Epidermal melanocyte (primary cell): ENCODE data around the gene CDC42EP4.
"Not testable (repeated sequence)": the region's sequence is repeated elsewhere in the genome, so short reads cannot be mapped to it uniquely, and the experiment has no call there.

Experiments
- DNase-seq: peaks from one replicate; pipeline ENCODE4 v3.0.0; 2011; ENCODE audit warnings: low spot score; ENCODE audit not compliant: insufficient read length

CDC42EP4 gene

DNA sequence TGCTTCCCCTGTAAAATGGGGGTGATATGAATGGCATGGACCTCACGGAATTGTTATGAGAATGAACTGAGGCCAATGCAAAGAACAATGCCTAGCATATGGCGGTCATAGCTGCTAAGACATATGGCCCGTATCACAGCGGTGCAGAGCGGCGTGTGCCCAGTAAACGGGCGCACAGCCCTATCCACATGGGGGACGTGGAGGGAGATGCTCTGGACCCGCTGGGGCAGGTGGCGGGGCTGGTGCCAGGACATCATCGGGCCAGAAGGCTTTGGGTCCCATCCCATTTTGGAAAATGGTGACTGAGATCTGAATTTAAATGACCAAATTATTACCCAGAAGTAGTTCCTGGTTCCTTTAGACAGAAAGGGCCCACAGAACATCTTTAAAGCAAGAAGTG, 31.6 kb downstream of the CDC42EP4 start:
- DNase-seq = no peak

- no peak for DNase-seq
Measured at GRCh38 chr17:73279704-73280103, 32.1 kb downstream of the CDC42EP4 start.

GRCh38 chr17:73278465-73279453, 33.0 kb downstream of the CDC42EP4 start:
- no peak for DNase-seq

GRCh38 chr17:73278049-73278464, 33.7 kb downstream of the CDC42EP4 start:
- no peak for DNase-seq

DNA sequence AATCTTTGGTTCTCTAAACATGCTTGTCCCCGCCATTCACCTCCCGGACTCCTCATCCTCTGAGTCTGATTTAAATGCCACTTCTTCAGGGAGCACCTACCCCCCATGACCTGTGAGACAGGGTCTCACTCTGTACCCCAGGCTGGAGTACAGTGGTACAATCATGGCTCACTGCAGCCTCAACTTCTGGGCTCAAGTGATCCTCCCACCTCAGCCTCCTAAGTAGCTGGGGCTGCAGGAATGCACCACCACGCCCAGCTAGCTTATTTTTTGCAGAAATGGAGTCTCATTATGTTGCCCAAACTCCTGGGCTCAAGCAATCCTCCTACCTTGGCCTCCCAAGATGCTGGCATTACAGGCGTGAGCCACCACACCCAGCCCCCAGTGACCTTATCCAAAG, 37.3 kb downstream of the CDC42EP4 start:
- DNase-seq = no peak

DNA sequence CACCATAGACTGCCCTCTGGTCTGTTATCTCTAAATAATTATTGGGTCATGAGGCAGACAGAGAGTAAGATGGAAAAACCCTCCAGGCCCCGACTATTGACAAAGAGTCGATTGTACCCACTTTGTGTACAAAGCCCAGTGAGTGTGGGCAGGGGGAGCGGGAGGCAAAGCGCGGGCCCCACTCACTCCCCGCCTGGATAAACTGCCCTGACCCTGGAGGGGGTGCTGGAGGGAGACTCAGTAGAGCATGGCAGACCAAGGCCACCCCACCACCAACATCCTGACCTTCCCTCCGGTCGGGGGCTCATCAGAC, 38.9 kb downstream of the CDC42EP4 start:
- peak; percentile 90 for DNase-seq

DNA sequence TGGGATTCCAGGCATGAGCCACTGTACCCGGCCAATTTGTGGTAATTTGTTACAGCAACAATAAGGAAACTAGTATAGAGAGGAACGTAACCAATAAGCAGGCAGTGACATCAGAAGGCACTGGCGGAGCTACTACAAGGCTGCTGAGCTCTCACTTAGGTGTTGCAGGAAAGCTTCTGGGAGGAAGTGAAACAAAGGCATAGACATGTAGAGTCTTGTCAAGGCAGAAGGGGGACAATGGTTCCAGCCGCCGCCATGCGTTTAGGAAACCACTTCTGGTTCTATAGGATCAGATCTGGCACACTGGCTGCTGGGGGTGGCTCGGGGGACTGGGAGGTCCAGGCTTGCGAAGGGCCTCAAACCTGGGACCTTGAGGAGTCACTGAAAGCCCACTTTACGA, 40.7 kb downstream of the CDC42EP4 start:
- no peak for DNase-seq

- DNase-seq = no peak
Measured at GRCh38 chr17:73269791-73270190, 42.0 kb downstream of the CDC42EP4 start.

- DNase-seq = no peak
Measured at GRCh38 chr17:73269329-73269615, 42.5 kb downstream of the CDC42EP4 start.

DNA sequence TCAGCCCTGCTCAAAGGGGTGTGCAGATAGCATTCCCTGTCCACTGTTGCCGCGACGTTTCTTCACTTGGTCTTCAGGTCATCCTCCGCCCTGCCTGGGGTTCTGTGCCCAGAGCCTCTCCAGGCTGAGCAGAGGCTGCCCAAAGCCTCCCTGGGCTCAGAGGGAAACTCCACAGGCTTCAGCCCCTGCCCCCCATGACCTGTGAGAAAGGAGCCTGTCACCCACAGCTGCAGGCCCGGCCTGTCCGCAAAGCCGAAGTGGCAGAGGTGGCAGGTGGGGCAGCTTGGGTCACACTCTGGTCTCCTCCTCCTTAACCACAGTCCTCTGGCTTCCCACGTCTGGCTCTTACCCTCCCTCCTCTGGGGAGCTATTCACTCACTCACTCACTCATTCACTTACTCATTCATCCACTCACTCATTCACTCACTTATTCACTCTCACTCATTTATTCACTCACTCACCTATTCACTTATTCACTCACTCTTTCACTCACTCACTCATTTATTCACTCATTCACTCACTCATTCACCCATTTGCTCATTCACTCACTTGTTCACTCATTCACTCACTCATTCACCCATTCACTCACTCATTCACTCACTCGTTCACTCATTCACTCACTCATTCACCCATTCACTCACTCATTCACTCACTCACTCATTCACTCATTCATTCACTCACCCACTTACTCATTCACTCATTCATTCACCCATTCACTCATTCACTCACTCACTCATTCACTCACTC, 43.0 kb downstream of the CDC42EP4 start:
- no peak for DNase-seq

DNA sequence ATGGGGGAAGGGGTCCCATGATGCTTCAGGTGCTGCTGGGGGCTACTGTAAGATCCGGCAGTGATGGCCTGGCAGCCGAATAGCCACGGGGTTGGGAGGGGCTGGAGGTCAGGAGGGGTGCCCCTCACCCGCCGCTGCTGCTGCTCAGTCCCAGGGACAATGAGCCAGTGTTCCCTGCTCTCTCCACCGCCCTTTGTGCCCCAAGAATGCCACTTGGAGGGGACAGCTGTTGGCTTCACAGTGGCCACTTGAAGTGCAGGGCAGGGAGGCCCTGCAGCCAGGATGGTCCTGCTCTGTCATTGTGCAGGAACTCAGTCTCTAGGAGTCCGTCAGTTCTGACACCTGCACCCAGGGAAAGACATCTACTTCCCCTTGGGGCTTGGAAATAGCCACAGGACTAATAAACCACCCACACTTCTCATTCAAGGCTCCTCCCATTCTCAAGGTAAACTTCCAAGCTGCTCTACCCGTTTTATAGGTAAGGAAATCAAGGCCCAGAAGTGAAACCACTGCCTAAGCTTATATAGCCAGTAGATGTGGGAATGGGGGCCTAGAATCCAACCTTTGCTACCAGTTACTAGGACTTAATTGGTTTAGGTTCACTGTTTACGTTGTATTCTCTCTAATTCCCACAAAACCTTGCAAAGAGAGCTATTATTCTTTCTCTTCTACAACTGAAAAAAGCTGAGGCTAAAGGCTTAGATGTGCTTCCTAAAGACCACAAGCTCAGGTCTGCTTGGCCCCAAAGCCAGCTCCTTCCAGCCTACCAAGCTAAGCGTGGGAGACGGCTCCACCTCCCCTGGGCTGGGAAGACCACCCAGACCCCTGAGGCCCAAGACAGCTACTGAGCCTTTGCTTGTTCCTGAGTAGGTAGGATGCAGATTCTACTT, 43.9 kb downstream of the CDC42EP4 start:
- no peak for DNase-seq

- DNase-seq = no peak
Measured at GRCh38 chr17:73266796-73267195, 45.0 kb downstream of the CDC42EP4 start.

DNA sequence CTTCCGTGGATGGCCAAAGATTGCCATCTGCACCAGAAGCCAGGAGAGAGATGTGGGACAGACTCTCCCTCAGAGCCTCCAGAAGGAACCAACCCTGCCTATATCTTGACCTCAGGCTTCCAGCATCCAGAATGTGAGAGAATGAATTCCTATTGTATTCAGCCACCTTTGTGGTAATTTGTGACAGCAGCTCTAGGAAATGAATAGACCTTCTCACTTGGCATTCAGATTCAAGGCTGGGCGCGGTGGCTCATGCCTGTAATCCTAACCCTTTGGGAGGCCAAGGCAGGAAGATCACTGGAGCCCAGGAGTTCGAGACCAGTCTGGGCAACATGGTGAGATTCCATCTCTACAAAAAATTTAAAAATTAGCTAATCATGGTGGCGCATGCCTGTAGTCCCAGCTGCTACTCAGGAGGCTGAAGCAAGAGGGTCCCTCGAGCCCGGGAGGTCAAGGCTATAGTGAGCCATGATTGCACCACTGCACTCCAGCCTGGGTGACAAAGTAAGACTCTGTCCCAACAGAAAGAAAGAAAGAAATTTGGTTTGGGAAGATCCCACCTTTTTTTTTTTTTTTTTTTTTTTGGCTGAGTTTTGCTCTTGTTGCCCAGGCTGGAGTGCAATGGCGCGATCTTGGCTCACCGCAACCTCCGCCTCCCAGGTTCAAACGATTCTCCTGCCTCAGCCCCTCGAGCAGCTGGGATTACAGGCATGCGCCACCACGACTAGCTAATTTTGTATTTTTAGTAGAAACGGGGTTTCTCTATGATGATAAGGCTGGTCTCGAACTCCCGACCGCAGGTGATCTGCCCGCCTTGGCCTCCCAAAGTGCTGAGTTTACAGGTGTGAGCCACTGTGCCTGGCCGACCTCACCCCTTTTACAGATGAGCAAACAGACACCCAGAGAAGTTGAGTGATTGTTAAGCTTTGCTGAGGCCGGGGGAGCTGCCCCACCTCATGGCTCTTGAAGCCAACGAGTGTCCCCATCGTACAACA, 45.9 kb downstream of the CDC42EP4 start:
- no peak for DNase-seq

DNA sequence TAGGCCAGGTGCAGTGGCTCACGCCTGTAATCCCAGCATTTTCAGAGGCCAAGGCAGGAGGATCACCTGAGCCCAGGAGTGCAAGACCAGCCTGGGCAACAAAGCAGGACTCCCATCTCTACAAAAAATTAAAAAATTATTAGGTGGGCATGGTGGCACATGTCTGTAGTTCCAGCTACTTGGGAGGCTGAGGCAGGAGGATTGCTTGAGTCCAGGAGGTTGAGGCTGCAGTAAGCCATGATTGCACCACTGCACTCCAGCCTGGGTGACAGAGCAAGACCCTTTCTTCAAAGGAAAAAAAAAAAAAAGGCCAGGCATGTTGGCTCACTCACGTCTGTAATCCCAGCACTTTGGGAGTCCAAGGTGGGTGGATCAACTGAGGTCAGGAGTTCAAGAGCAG, 47.4 kb downstream of the CDC42EP4 start:
- not testable (repeated sequence) for DNase-seq

DNA sequence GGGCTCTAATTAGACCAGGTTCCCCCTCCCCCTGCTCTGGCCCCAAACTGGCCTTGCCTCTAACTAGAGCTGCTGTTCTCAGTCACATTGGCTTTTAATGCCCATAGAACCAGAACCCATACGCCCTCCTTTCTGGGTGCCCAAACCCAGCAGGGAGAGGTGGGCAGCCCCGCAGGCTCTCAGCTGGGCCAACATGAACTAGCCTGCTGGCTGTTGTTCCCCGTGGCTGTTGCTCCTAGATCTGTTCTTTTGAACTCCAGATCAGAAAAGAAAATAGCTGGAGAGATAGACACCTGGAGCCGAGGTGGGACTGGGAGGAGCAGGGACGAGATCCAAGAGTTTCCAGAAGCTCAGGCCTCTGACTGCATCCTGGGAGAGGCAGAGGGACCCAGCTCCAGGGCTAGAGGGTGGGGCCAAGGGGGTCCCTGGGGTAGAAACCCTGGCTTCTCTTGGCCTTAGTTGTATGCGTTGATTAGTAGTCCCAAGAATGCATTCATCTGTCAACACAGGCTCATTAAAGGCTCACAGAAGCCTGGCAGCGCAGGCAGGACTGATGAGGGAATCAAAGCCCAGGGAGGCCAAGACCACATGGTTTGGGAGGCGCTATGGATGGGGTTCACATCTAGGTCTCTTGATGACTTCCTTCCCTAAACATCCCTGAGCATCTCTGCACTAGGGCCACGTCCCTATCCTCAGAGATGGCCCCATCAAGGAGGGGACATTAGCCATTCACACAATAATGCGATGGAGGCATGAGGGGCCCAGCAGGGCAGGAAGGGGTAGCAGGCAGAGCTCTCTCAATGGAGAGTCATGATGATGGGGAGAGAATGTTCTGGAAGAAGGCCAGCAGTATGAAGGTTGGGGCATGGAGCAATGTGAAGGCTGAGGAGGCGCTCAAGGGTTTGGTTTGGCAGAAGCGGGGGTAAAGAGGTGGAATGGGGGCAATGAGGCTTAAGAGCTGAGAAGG, 48.8 kb downstream of the CDC42EP4 start:
- no peak for DNase-seq

DNA sequence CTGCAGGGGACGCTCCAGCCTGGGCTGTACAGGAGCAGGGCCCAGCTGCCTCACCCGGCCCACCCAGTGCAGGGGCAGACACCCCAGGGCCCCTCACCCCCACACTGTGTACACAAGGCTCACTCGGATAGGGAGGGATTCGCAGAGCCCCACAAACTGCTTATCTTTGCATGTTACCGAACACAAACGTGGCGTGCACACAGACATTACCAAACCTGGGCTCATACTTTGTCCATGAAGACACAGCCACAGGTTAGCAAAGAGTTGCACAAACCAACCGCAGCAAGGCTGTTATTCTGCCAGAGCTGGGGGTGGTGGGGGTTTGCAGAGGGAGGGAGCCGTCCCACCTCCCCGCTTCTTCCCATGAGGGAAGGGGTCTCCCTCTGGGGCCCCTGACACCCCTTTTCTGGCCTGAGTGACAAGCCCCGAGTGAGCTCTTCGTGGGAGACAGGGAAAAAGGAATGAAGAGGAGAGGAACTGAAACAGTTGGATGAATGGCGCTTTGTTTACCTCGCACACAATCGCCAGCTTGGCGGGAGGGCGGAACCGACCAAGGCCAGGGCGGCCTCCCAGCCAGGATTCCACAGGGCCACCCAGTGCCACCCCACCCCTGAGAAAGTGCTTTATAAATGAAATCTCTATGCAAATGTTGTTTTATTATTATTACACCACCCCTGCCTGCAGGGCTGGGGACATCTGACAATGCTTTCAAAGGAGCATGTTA, 49.7 kb downstream of the CDC42EP4 start:
- DNase-seq = no peak

- no peak for DNase-seq
Measured at GRCh38 chr17:73261617-73261951, 50.2 kb downstream of the CDC42EP4 start, which contains the start of gene CPSF4L. Gene CPSF4L, minus strand, starts transcription at chr17:73261880. Its CDS starts 62 bp downstream, at chr17:73261818.

DNA sequence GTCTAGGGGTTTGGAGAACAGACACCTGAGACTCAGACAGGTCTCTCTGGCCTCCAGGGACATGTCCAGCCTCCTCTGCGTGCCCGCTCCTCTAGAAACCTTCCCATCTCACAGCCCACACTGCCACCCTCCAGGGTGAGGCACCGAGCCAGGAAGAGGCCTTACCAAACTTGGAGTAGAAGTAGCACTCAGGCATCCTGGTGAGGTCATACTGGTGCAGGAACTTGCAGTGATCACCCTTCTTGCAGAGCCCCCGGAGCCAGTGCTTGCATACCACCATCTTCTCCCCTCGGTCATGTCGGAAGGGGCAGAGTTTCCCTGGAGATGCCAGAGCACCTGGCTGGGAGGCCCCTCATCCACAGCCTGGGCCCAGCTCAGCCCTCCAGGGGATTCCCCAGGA, 54.3 kb downstream of the CDC42EP4 start:
- no peak for DNase-seq

- DNase-seq = no peak
Measured at GRCh38 chr17:73256220-73256619, 55.6 kb downstream of the CDC42EP4 start.
